ENCODE data around the gene GLB1L.

GLB1L gene

DNA sequence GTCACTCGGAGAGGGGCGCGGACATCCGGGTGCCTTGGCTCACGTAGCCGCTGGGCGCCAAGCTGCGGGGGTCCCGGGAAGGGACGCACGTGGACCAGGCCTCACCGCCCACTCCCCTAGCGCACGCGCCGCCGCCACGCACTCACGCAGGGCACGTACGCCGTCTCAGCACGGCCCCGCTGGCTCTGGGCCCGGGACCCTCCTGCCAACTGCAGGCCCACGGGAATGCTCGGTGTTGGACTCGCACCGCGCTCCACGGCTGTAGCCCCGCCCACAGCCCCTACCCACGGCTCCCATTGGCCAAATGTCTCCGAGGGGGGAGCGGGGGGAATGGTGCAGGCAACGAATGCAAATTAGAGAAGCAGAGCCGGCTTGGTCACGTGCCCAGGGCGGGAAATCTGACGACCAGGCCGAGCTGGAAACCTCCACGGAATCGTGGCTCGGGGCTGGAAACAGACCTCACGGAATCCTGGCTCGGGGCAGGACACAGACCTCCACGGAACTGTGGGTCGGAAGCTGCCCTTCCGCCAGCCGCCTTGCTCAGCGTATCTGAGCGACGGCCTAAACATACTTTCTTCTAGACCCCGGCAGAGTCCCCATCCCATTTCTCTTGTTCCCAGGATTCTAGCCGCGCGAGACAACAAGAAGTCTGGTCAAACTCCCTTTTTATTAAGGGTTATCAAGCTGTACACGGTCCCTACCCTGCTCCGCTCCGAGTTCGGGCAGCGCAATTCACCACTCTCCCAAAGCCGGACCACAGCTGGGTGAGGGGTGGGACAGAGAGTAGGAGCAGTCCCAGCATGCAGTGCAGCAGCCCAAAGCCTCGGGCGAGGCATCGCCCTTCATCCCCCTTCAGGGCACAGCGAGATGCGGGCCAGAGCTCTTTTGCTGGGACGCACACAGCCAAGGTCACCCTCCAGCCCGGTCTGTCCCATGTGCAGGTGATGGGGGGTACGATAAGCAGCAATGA, 26.2 kb downstream of the GLB1L start, which contains the start of gene ABCB6:
ABCB6 (minus strand) TSS at position 227 of the 970 bp plus-strand sequence. CDS start 285 bp downstream, outside the sequence.
- Histone ChIP-seq H2AFZ (ENCODE audit: low read depth, low read length) (peak within 1 kb of the TSS; percentile 75), H3K18ac (ENCODE audit: low read depth in 1 of 2, low read length in 2 of 2) (peak within 1 kb of the TSS; percentile 79 to 95), H2BK12ac (ENCODE audit: low read length in 2 of 2) (peak within 1 kb of the TSS; percentile 11 to 64), H2BK120ac (ENCODE audit: low read depth, low read length) (peak within 1 kb of the TSS; percentile 74), H4K8ac (ENCODE audit: low read length) (peak within 1 kb of the TSS; percentile 88), H2BK15ac (ENCODE audit: low read depth, poor library complexity, severe bottlenecking) (peak within 1 kb of the TSS; percentile 95), H3K4me1 (ENCODE audit: control insufficient read depth, insufficient read depth, low read depth, low read length) (peaks cover 15% of the 10 kb centered on the region), H3K9me3 (ENCODE audit: control insufficient read depth, low read length) (no peaks in the 10 kb centered on the region), H3K9ac (ENCODE audit: low read length) (peak within 1 kb of the TSS; percentile 93), H3K36me3 (ENCODE audit: control insufficient read depth in 1 of 2, insufficient read depth in 2 of 2, low read depth in 1 of 2, low read length in 2 of 2) (peaks cover 66 to 74% of the 10 kb centered on the region in 2 experiments), H2AK5ac (ENCODE audit: low read length, severe bottlenecking) (no peak within 1 kb of the TSS), H3K4me3 (ENCODE audit: insufficient read depth in 1 of 2, low read depth in 1 of 2, low read length in 2 of 2) (peak within 1 kb of the TSS; percentile 59 to 72), H4K91ac (ENCODE audit: low read length) (peak within 1 kb of the TSS; percentile 88), H3K27ac (ENCODE audit: low read length, poor library complexity, severe bottlenecking) (peak within 1 kb of the TSS; percentile 86), H3K14ac (ENCODE audit: low read length in 2 of 2) (peak within 1 kb of the TSS in 1 of 2 experiments; percentile 88), H3K27me3 (ENCODE audit: control insufficient read depth in 1 of 2, insufficient read depth in 1 of 2, low read length in 2 of 2) (no peaks in the 10 kb centered on the region), H2BK5ac (ENCODE audit: low read depth, low read length, poor library complexity, severe bottlenecking) (peak within 1 kb of the TSS; percentile 21), H3K23ac (ENCODE audit: low read length in 2 of 2) (peak within 1 kb of the TSS; percentile 31 to 94), H3K79me1 (replicated peaks; ENCODE audit: low read length, poor library complexity, severe bottlenecking) (peaks cover 27% of the 10 kb centered on the region), H3K4ac (ENCODE audit: low read depth in 1 of 2, low read length in 2 of 2) (peak within 1 kb of the TSS; percentile 83 to 89), H3K4me2 (ENCODE audit: low read length, poor library complexity, severe bottlenecking) (peak within 1 kb of the TSS; percentile 92)
- peak; percentile 94 for DNase-seq
- 25% methylated on average over 47 of the region's 71 CpGs for WGBS

- H3K36me3 ChIP-seq (ENCODE audit: control insufficient read depth in 1 of 2, insufficient read depth in 2 of 2, low read depth in 1 of 2, low read length in 2 of 2), result peaks cover 66 to 74% of the 10 kb centered on the region in 2 experiments
- peak overlapping the region; percentile 86 for H3K27ac ChIP-seq (ENCODE audit: low read length, poor library complexity, severe bottlenecking)
- H2BK15ac ChIP-seq (ENCODE audit: low read depth, poor library complexity, severe bottlenecking), result peak overlapping the region; percentile 95
- H3K27me3 ChIP-seq (ENCODE audit: control insufficient read depth in 1 of 2, insufficient read depth in 1 of 2, low read length in 2 of 2), result no peaks in the 10 kb centered on the region
- peak overlapping the region; percentile 21 for H2BK5ac ChIP-seq (ENCODE audit: low read depth, low read length, poor library complexity, severe bottlenecking)
- peak overlapping the region; percentile 74 for H2BK120ac ChIP-seq (ENCODE audit: low read depth, low read length)
- peak overlapping the region; percentile 92 for H3K4me2 ChIP-seq (ENCODE audit: low read length, poor library complexity, severe bottlenecking)
- no peaks in the 10 kb centered on the region for H3K9me3 ChIP-seq (ENCODE audit: control insufficient read depth, low read length)
- H2BK12ac ChIP-seq (ENCODE audit: low read length in 2 of 2), result peak overlapping the region; percentile 11 to 64
- H3K4me3 ChIP-seq (ENCODE audit: insufficient read depth in 1 of 2, low read depth in 1 of 2, low read length in 2 of 2), result peak overlapping the region; percentile 59 to 72
- peak overlapping the region; percentile 83 to 89 for H3K4ac ChIP-seq (ENCODE audit: low read depth in 1 of 2, low read length in 2 of 2)
- peak overlapping the region; percentile 18 to 31 for H3K23ac ChIP-seq (ENCODE audit: low read length in 2 of 2)
- H2AK5ac ChIP-seq (ENCODE audit: low read length, severe bottlenecking), result no peak overlapping the region
- H2AFZ ChIP-seq (ENCODE audit: low read depth, low read length), result peak overlapping the region; percentile 75
- peaks cover 19% of the 10 kb centered on the region for H3K79me1 ChIP-seq (replicated peaks; ENCODE audit: low read length, poor library complexity, severe bottlenecking)
- peak overlapping the region in 1 of 2 experiments; percentile 88 for H3K14ac ChIP-seq (ENCODE audit: low read length in 2 of 2)
- peak overlapping the region; percentile 93 for H3K9ac ChIP-seq (ENCODE audit: low read length)
- peak overlapping the region; percentile 88 for H4K8ac ChIP-seq (ENCODE audit: low read length)
- DNase-seq, result peak; percentile 92
- H3K18ac ChIP-seq (ENCODE audit: low read depth in 1 of 2, low read length in 2 of 2), result peak overlapping the region; percentile 79 to 95
- peaks cover 15% of the 10 kb centered on the region for H3K4me1 ChIP-seq (ENCODE audit: control insufficient read depth, insufficient read depth, low read depth, low read length)
- WGBS, result under 1% methylated on average over 37 of the region's 37 CpGs
- H4K91ac ChIP-seq (ENCODE audit: low read length), result peak overlapping the region; percentile 88
These were observed 27.0 kb downstream of the GLB1L start for GRCh38 chr2:219218217-219218731.

GRCh38 chr2:219216535-219216915, 28.7 kb downstream of the GLB1L start:
- Histone ChIP-seq H4K8ac (ENCODE audit: low read length) (no peak overlapping the region), H4K91ac (ENCODE audit: low read length) (no peak overlapping the region), H3K36me3 (ENCODE audit: control insufficient read depth in 1 of 2, insufficient read depth in 2 of 2, low read depth in 1 of 2, low read length in 2 of 2) (peaks cover 63 to 72% of the 10 kb centered on the region in 2 experiments), H3K9ac (ENCODE audit: low read length) (peak overlapping the region; percentile 53), H3K18ac (ENCODE audit: low read depth in 1 of 2, low read length in 2 of 2) (no peak overlapping the region), H3K4me1 (ENCODE audit: control insufficient read depth, insufficient read depth, low read depth, low read length) (peaks cover 15% of the 10 kb centered on the region), H3K4me2 (ENCODE audit: low read length, poor library complexity, severe bottlenecking) (no peak overlapping the region), H2BK15ac (ENCODE audit: low read depth, poor library complexity, severe bottlenecking) (no peak overlapping the region), H2BK12ac (ENCODE audit: low read length in 2 of 2) (peak overlapping the region in 1 of 2 experiments; percentile 47), H2AFZ (ENCODE audit: low read depth, low read length) (no peak overlapping the region), H3K79me1 (replicated peaks; ENCODE audit: low read length, poor library complexity, severe bottlenecking) (peaks cover 17% of the 10 kb centered on the region), H2BK120ac (ENCODE audit: low read depth, low read length) (no peak overlapping the region), H2BK5ac (ENCODE audit: low read depth, low read length, poor library complexity, severe bottlenecking) (no peak overlapping the region), H2AK5ac (ENCODE audit: low read length, severe bottlenecking) (no peak overlapping the region), H3K23ac (ENCODE audit: low read length in 2 of 2) (no peak overlapping the region), H3K4me3 (ENCODE audit: insufficient read depth in 1 of 2, low read depth in 1 of 2, low read length in 2 of 2) (no peak overlapping the region), H3K27me3 (ENCODE audit: control insufficient read depth in 1 of 2, insufficient read depth in 1 of 2, low read length in 2 of 2) (no peaks in the 10 kb centered on the region), H3K9me3 (ENCODE audit: control insufficient read depth, low read length) (no peaks in the 10 kb centered on the region), H3K4ac (ENCODE audit: low read depth in 1 of 2, low read length in 2 of 2) (no peak overlapping the region), H3K14ac (ENCODE audit: low read length in 2 of 2) (peak overlapping the region in 1 of 2 experiments; percentile 48), H3K27ac (ENCODE audit: low read length, poor library complexity, severe bottlenecking) (no peak overlapping the region)
- 97% methylated on average over 6 of the region's 6 CpGs for WGBS
- DNase-seq, result no peak
